Measurements from ENCODE around the gene CADM3. TPM values are rescaled to one million over a fixed set of nuclear protein-coding genes. Genes with fewer than 3 reads are reported as not detected.

The CADM3 gene
- total RNA-seq, 4 donors from 2014 or later: 3.9 to 34.4 (median 12.9) TPM

GRCh38 chr1:159212596-159212995 lies 41.2 kb downstream of the CADM3 start:
- DNase-seq (ENCODE audit: low spot score) (no peak), ATAC-seq (ENCODE audit: low FRiP score) (no peak)
- no peak for TF ChIP-seq CTCF (IDR thresholded peaks at IDR 0.05)

- no peak for DNase-seq (ENCODE audit: low spot score)
- no peak for ATAC-seq (ENCODE audit: low FRiP score)
- peak in 2 of 3 donors; percentile 21 to 41 for TF ChIP-seq CTCF (IDR thresholded peaks at IDR 0.05)
These were observed 42.8 kb downstream of the CADM3 start for GRCh38 chr1:159214149-159214760.

GRCh38 chr1:159218649-159219636 lies 47.5 kb downstream of the CADM3 start:
- DNase-seq (ENCODE audit: low spot score) (no peak), ATAC-seq (ENCODE audit: low FRiP score) (no peak)
- no peak for TF ChIP-seq CTCF (IDR thresholded peaks at IDR 0.05)

- DNase-seq (ENCODE audit: low spot score) (no peak), ATAC-seq (ENCODE audit: low FRiP score) (no peak)
- no peak for TF ChIP-seq CTCF (IDR thresholded peaks at IDR 0.05)
These were observed 50.9 kb downstream of the CADM3 start for GRCh38 chr1:159222075-159222865.

GRCh38 chr1:159223004-159223403 lies 51.6 kb downstream of the CADM3 start:
- no peak for DNase-seq (ENCODE audit: low spot score)
- no peak for ATAC-seq (ENCODE audit: low FRiP score)
- TF ChIP-seq CTCF (IDR thresholded peaks at IDR 0.05): no peak

- DNase-seq (ENCODE audit: low spot score): no peak
- ATAC-seq (ENCODE audit: low FRiP score): no peak
- TF ChIP-seq CTCF (IDR thresholded peaks at IDR 0.05): no peak
These were observed 57.1 kb downstream of the CADM3 start for GRCh38 chr1:159228554-159228953.

Measured in omental fat pad (tissue), 4 donors.